RPMI7951 (cell line): Measurements from ENCODE around the gene HCRTR1. TPM values are rescaled to one million over a fixed set of nuclear protein-coding genes. Genes with fewer than 3 reads are reported as not detected.

Source experiments
- DNase-seq: peaks from one replicate; pipeline ENCODE4 v3.0.0-alpha.2; 2012; ENCODE audit warnings: low read depth
- total RNA-seq: library from RNA; depleted of rRNA; stranded (reverse); fragments of >200 nt; shearing (Covaris generic); gene quantifications from 2 replicates; pipeline ENCODE4 v1.2.3, GENCODE V29; 2014; rRNA removed

The HCRTR1 gene
- total RNA-seq, result not detected in 2 replicates

- no peak for DNase-seq
Observed at GRCh38 chr1:31617218-31617915, at the start of gene HCRTR1. Gene HCRTR1, plus strand, starts transcription at chr1:31617689. Its CDS starts 1,504 bp downstream, at chr1:31619193.

GRCh38 chr1:31567956-31568570 is 49.4 kb upstream of the HCRTR1 start:
- no peak for DNase-seq

- no peak for DNase-seq
Observed at GRCh38 chr1:31568895-31569595, 48.4 kb upstream of the HCRTR1 start.

- DNase-seq, result no peak
Observed at GRCh38 chr1:31569596-31570173, 47.8 kb upstream of the HCRTR1 start.

GRCh38 chr1:31570228-31570627 is 47.3 kb upstream of the HCRTR1 start:
- no peak for DNase-seq

GRCh38 chr1:31570906-31571305 is 46.6 kb upstream of the HCRTR1 start:
- no peak for DNase-seq

GRCh38 chr1:31571340-31572295 is 45.9 kb upstream of the HCRTR1 start:
- DNase-seq, result no peak

DNA sequence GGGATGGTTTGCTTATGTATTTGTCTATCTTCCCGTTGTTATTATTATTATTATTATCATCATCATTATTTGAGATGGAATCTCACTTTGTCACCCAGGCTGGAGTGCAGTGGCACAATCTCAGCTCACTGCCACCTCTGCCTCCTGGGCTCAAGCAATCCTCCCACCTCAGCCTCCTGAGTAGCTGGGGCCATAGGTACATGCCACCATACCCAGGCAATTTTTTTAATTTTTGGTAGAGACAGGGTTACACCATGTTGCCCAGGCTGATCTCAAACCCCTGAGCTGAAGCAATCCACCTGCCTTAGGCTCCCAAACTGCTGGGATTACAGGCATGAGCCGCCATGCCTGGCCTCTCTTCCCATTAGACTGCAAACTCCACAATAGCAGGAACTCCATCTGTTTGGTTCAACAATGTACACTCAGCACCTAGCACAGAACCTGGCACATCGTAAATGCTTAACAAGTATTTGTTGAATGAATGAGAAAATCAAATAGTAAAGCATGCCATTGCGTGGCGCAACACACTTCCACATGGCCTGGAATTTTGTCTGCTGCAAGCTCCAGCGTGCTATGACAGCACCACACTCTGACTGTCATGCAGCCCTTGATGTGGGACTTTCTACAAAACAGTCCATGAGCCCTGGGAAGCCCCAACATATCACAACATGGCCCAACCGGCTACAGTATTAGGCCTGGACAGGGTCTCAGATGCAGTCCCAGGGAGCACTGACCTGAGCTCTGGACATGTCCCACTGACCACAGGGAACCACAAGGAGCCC is 45.0 kb upstream of the HCRTR1 start:
- DNase-seq, result no peak

GRCh38 chr1:31573261-31573660 is 44.2 kb upstream of the HCRTR1 start:
- DNase-seq, result no peak

DNA sequence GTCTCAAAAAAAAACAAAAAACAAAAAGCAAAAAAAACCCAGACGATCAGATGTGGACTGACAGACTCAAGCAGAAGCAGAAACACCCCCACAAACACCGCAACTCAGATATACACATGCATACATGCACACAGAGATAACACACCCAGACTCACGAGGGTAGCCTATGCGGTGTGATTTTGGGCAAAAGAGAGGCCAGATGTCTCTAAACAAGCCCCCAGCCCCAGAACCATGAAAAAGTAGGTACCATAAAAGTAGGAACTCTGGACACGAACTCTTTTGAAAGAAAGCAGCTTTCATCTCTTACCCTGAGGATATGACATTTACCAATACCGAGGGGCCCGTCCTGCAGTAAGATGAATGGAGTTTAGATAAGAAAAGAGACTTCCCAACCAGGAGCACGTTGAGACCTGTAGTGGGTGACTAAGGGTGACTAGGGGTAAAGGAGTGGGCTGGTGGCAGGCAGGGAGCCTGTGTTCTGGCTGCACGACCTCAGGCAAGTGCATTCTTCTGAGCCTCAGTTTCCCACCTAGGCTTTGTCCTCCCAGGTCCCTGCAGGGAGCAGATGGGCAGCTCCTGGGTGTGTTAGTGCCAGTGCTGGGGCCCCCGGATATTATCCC is 42.6 kb upstream of the HCRTR1 start:
- DNase-seq, result no peak

GRCh38 chr1:31575369-31576140 is 41.9 kb upstream of the HCRTR1 start:
- no peak for DNase-seq

DNA sequence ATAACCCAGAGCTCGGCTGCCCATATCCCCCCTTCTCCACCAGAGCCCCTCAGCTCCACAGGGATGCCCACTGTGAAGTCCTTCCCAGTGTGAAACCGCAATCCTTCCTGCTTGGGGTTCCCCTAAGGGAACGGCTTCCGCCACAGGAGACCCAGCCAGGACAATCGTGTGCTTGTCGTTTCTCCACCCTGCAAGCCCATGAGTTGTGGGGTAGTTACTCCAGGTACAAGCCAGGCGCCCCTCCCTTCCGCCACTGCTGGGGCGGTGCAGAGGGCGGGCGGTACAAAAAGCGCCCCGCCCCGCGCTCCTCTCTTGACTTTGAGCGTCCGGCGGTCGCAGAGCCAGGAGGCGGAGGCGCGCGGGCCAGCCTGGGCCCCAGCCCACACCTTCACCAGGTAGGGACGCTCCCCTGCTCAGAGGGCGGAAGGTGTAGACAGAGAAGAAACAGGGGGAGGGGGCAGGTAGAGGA is 41.3 kb upstream of the HCRTR1 start, which contains the start of gene TINAGL1:
TSS of gene TINAGL1 (plus strand) at position 315 of the 469 bp plus-strand sequence. CDS start 634 bp downstream, outside the sequence.
- DNase-seq, result peak; percentile 51

- no peak for DNase-seq
Observed at GRCh38 chr1:31576743-31577455, 40.6 kb upstream of the HCRTR1 start.

DNA sequence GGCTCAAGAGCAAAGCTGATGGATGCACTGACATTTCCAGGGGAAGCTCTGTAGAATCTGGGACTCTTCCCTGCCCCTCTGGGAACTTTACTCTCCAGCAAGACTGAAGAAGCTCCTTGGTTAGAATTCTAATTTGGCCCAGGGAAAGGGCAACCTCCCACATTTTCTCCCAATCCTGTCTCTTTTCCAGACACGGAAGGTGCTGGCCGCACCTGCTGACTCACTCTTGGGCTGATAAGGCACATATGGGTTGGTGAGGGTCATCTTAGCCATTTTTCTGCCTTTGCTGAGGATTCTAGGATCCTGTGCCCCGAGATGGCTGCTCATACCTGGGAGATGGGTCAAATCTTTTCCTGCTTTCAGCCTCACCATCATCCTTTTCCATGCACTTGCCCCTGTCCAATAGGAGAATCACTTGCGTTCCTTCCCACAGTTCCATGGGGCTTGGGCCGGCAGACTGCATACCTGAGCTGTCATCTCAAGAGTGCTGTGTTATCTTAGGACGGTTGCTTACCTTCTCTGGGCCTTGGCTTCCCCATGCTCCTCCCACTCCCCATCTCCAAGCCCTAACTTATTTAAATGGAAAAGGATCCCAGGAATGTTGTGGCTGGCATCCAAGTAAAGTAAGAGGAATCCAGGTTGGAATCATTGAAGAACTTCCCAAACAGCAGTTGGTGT is 39.8 kb upstream of the HCRTR1 start:
- DNase-seq, result no peak

- no peak for DNase-seq
Observed at GRCh38 chr1:31579374-31579773, 38.1 kb upstream of the HCRTR1 start.

- DNase-seq, result no peak
Observed at GRCh38 chr1:31580513-31580870, 37.0 kb upstream of the HCRTR1 start.

- no peak for DNase-seq
Observed at GRCh38 chr1:31580891-31581603, 36.4 kb upstream of the HCRTR1 start.
